GM19240 (cell line): ENCODE data around the gene CNKSR1.

Source experiments
- DNase-seq: peaks from one replicate; pipeline ENCODE4 v3.0.0; 2011; ENCODE audit warnings: low spot score; ENCODE audit not compliant: insufficient read length

Gene CNKSR1, protein sequence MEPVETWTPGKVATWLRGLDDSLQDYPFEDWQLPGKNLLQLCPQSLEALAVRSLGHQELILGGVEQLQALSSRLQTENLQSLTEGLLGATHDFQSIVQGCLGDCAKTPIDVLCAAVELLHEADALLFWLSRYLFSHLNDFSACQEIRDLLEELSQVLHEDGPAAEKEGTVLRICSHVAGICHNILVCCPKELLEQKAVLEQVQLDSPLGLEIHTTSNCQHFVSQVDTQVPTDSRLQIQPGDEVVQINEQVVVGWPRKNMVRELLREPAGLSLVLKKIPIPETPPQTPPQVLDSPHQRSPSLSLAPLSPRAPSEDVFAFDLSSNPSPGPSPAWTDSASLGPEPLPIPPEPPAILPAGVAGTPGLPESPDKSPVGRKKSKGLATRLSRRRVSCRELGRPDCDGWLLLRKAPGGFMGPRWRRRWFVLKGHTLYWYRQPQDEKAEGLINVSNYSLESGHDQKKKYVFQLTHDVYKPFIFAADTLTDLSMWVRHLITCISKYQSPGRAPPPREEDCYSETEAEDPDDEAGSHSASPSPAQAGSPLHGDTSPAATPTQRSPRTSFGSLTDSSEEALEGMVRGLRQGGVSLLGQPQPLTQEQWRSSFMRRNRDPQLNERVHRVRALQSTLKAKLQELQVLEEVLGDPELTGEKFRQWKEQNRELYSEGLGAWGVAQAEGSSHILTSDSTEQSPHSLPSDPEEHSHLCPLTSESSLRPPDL

GRCh38 chr1:26177182-26177684 is at the start of gene CNKSR1:
Gene CNKSR1 (plus strand): TSS chr1:26177491. CDS start chr1:26177548, 57 bp downstream.
- no peak for DNase-seq

DNA sequence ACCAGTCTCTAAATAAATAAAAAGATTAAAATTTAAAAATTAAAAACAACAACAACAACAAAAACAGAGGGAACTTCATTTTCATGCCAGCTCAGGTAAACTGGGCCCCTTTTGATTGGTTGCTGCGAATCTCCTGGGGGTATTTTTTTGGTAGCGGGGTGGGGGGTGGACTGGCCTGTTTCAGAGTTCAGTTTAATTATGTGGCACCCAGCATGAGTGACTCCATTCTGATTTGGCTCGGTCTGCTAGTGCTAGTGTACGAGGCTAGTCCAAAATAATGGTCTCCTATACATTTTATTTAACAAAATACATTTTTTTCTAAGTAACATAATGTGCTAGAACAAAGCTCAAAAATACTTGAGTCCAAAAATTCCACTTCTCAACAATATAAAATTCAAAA is 47.5 kb upstream of the CNKSR1 start:
- no peak for DNase-seq

DNA sequence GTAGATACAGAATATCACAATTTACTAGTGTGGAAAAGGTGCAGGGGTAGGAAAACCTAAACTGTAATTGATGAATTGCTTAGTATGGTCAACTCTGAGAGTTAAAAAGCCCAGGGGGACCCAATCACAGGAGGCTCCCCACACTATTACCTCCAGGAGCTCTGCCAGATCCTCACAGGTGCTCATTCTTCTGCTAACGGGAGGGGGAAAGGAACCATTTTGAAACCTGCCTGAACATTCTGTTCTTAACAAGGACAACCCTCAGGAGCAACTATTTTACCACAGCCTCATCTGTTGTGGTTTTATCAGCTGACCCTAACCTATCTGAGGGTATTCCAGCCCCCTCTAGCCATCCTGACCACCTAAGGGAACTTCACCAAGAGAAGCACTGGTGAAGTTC is 46.6 kb upstream of the CNKSR1 start:
- no peak for DNase-seq

- DNase-seq: no peak
Observed at GRCh38 chr1:26132128-26132833, 45.0 kb upstream of the CNKSR1 start.

- DNase-seq: no peak
Observed at GRCh38 chr1:26132834-26133167, 44.5 kb upstream of the CNKSR1 start.

- no peak for DNase-seq
Observed at GRCh38 chr1:26134466-26134865, 42.8 kb upstream of the CNKSR1 start.

DNA sequence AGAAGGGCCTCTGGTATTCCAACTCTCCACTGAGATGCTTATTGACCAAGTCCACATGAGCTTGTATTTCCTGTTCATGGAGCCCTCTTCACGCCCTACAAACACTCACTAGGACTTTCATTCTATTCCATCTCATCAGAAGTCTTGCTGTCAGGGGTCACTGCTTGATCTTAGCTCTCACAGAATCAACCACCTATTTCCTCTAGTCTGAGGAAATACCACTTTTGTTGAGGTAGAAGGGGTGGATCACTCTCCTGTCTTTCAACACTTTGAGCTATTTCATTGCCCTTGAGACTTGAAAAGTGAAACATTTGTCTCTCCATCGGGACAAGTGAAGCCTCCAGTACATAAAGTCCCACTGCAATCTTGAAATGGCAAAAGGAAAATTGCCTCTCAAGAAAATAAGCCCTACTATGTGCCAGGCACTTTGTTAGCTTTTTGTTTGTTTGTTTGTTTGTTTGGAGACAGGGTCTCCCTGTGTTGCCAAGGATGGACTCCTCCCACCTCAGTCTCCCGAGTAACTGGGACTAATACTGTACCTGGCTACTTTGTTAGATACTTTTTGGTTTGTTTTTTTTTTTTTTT is 38.2 kb upstream of the CNKSR1 start:
- no peak for DNase-seq

DNA sequence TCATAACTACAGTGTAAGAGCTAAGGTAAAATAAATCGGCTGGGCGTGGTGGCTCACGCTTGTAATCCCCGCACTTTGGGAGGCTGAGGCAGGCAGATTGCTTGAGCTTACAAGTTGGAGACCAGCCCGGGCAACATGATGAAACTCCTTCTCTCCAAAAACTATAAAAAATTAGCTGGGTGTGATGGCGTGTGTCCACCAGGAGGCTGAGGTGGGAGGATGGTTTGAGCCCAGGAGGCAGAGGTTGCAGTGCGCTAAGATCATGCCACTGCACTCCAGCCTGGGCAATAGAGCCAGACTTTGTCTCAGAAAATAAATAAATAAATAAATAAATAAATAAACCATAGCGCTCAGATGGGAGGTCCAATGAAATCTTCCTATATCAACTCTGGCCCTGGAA is 35.1 kb upstream of the CNKSR1 start:
- no peak for DNase-seq

DNA sequence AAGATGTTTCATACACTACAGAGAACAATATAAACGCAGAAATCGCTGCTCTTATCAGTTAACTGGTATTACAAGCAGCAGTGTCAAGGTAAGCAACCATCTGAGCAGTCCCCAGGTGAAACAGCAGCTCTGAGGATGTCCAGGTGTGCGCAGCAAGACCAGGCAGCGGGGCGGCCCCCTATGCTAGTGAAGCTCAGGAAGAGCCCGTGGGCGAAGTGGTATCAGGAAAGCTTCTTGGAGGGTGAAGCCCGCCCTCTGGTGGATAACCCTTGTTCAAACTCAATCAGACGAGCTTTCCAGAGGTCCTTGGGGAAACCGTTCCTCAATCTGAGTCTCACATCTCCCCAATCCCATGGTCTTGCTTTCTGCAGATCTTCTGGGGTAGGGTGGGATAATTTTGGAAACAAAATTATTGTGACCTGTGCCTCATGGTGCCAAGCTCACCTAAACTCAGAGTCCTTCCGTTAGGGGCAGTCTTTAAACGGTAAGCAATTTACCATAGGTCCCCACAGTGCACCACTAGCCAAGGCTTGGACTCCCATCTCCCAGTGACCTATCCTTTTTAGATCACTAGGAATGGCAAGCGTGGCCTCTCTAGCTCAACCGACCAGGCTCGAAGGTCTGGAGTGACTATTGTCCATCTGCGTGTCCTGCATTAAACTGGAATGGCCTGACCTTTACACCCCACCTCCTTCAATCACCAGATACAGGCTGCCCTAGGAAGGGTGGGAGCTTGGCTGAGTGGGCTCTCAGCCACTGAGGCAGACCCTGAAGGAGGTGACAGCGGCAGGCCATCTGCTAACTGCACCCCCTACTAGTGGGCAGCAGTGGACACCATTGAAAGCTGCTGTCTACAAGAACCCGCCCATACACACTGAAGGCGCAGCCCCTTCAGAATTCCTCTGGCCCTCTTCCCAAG is 32.0 kb upstream of the CNKSR1 start:
- peak; percentile 76 for DNase-seq

DNA sequence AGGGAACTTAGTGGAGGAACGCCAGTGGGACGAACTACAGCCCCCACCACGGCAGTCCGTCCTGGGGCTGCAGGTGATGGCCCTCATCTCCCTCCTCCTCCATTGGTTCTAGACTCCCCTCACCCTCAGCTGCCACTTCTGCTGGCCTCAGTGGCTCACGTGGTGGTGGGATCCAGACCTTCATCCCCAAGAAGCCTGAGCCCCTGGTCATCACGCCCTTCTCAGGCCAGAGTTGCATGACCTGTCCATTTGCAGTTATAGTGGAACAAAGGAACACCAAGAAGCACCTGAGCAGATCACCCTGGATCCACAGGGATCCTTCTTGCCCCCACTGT is 31.4 kb upstream of the CNKSR1 start:
- no peak for DNase-seq

GRCh38 chr1:26148887-26149286 is 28.4 kb upstream of the CNKSR1 start:
- no peak for DNase-seq

DNA sequence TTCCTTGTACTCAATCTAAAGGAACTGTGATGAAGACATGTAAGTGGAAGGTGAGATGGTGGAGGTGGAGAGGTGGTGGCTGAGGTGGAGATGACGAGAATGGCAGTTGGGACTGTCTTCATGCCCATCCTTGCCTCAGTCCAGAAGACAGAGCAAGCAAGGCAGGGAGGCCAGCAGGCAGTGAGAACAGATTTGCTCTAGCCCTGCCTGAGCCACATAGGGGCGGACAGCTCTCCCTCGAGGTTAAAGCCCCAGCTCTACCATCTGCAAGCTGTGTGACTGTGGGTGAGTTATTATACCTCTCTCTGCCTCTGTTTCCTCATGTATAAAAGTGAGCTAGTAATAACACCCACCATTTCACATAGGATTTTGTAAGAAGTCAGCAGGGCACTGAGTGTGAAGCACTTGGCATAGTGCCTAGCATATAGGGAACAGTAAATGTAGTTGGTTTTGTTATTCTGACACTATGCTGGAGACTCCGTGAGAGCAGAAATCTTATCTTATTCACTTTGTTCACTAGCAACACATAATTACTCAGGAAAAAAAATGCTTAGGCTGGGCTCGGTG is 23.2 kb upstream of the CNKSR1 start:
- no peak for DNase-seq

GRCh38 chr1:26154750-26155149 is 22.5 kb upstream of the CNKSR1 start:
- DNase-seq: no peak

DNA sequence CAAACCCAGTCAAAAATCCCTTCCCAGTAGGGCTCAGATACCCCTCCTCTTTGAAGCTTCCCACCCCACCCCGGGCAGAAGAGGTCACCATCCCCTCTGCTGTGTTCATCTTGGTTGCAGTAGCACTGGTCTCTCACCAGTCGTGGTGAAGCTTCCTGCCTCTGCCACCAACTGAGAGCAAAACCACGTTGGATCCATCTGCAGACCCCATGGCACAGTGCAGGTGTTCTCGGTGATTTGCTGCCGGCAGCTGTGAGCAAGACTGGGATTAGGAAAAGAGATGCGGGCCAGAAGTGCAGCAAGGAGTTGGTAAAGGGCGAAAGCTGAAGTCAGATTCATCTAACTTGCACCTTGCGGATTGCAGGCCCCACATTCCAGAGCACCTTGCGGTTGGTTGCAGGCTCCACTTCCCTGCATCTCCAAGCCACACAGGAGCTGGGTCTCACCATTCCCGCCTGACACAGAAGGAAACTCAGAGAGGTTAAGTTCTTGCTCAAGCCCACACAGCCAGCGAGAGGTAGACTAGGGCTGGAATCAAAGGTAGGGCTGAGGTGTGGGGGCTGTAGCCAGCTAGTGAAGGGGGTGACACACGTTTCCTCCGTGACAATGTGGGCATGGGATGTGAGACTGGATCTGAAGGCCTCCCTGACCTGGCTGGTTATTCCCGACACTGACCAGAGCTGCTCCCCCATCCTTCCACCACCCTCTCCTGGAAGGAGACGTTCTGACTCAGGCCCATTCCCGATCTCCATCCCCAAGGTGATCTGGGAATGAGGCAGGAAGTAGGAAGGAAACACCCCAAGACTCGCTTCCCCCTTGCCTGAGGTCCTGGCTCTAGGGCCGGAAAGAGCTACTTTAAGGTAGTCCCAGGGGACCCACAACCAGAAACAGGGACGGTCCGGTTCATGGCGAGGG is 21.7 kb upstream of the CNKSR1 start:
- no peak for DNase-seq

- no peak for DNase-seq
Observed at GRCh38 chr1:26156285-26157038, 20.8 kb upstream of the CNKSR1 start.

DNA sequence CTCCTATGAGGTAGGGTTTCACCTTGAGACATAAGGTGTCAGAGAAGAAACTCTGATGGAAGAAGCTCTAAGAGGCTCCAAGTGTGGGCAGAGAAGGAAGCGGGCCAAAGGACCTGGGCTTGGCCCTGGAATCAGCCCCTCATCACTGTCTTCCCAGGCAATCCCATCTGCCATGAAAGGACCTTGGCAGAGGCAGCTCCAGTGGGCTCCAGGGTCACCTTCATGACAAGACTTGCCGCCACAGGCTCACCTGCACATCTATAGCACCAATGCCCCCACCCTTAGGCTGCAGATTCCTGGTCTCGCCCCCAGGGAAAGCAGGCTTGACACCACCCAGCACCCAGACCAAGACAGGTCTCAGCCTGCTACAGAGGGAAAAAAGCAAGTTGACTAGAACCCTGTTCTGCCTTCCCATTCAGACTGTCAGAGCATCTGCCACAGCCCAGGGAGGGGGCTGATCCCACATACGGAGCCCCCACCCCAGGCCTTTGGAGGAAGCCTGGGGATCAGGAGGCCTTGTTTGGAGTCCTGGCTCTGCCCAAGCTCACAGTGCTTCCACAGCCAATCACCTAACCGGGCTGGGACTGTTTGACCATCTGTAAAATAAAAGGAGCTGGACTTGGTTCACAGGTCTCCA is 18.9 kb upstream of the CNKSR1 start:
- no peak for DNase-seq

DNA sequence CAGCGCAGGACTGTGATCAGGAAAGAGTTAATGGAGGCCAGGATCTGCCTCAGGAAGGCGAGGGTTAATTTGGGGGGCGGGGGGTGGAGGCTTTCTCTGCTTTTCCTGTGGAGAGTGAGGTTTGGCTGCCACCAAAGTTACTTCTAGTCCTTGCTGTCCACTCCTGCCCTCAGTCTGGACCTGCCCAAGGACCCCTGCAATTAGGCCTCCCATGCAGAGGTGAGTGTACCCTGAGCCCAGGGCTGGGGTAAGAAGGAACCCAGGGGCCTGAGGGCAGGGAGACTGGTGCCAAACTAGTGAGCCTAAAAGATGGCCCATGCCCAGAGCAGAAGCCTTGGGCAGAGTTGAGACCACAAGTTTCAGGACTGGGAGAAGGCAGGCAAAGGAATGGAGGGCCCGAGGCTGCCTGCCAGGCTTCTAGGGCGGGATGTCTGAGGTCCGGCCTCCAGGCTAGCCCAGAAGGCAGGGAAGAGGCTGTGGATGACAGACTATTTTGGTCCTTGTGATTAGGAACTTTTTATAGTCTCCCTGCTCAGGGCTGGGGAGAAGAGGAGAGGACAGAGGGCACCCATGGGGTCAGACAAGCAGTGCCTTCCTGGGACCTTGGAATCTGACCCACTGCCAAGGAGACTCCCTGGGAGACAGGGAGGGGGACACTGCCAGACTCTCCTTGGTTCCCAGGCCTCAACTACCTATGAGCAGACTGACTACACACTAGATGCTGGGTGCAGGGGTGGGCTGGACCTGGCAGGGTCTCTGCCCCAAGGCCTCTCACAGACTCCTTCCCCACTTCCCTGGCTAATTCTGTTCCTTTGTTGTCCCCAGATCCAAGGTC is 18.2 kb upstream of the CNKSR1 start, which contains the start of gene FAM110D:
TSS of gene FAM110D (plus strand) at position 172 of the 835 bp plus-strand sequence. CDS start 2,213 bp downstream, outside the sequence.
- DNase-seq: no peak
